ENCODE measurements around the gene ASPHD2.

The ASPHD2 gene

GRCh38 chr22:26479792-26480610, 50.9 kb downstream of the ASPHD2 start:
- TF ChIP-seq, protein P1, sequence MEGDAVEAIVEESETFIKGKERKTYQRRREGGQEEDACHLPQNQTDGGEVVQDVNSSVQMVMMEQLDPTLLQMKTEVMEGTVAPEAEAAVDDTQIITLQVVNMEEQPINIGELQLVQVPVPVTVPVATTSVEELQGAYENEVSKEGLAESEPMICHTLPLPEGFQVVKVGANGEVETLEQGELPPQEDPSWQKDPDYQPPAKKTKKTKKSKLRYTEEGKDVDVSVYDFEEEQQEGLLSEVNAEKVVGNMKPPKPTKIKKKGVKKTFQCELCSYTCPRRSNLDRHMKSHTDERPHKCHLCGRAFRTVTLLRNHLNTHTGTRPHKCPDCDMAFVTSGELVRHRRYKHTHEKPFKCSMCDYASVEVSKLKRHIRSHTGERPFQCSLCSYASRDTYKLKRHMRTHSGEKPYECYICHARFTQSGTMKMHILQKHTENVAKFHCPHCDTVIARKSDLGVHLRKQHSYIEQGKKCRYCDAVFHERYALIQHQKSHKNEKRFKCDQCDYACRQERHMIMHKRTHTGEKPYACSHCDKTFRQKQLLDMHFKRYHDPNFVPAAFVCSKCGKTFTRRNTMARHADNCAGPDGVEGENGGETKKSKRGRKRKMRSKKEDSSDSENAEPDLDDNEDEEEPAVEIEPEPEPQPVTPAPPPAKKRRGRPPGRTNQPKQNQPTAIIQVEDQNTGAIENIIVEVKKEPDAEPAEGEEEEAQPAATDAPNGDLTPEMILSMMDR (IDR thresholded peaks at IDR 0.05; ENCODE audit: borderline replicate concordance, control extremely low read depth, extremely low read depth, insufficient read depth, missing control alignments): no peak
- in situ Hi-C loops (cut with MboI; ENCODE audit: low sequenced_read_pairs, unreplicated experiment): no loop called here
- no peak for DNase-seq (ENCODE audit: low spot score)

DNA sequence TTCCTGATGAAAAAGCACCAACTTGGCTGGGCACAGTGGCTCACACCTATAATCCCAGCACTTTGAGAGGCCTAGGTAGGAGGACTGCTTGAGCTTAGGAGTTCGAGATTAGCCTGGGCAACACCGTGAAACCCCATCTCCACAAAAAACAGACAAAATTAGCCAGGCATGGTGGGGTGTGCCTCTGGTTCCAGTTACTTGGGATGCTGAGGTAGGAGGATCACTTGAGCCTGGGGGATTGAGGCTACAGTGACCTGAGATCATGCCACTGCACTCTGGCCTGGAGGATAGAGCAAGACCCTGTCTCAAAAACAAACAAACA, 51.5 kb downstream of the ASPHD2 start:
- TF ChIP-seq, protein P1 (IDR thresholded peaks at IDR 0.05; ENCODE audit: borderline replicate concordance, control extremely low read depth, extremely low read depth, insufficient read depth, missing control alignments): no peak
- DNase-seq (ENCODE audit: low spot score): no peak
- in situ Hi-C loops (cut with MboI; ENCODE audit: low sequenced_read_pairs, unreplicated experiment): no loop called here

DNA sequence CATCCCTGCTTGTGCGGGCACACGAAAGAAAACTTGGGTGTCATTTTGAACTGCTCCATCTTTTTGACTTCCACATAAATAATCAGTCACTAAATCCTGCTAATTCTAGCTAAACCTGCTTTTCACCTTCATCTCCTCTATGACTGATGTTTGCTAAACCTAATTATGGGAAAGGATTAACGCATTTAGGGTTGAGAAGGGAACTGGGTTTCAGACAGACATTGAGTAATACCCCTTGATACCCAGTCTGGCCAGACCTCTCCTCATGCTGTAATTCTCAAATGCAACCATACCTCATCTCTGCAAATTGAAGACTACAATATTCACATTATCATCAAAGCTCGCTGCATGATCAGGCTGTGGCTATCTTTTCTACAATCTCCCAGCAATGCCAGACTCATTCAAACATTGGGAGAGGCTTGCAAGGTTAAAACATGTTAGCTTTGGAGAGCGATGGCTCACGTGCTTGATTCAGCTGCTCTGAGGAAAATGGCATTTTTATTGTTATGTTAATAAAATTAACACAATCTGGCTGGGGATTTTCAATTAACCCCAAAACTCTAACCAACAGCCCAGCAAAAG, 52.1 kb downstream of the ASPHD2 start:
- TF ChIP-seq, protein P1 (IDR thresholded peaks at IDR 0.05; ENCODE audit: borderline replicate concordance, control extremely low read depth, extremely low read depth, insufficient read depth, missing control alignments): no peak
- no peak for DNase-seq (ENCODE audit: low spot score)
- in situ Hi-C loops (cut with MboI; ENCODE audit: low sequenced_read_pairs, unreplicated experiment): no loop called here

GRCh38 chr22:26481694-26482093, 52.6 kb downstream of the ASPHD2 start:
- in situ Hi-C loops (cut with MboI; ENCODE audit: low sequenced_read_pairs, unreplicated experiment): no loop called here
- DNase-seq (ENCODE audit: low spot score): no peak
- TF ChIP-seq, protein P1 (IDR thresholded peaks at IDR 0.05; ENCODE audit: borderline replicate concordance, control extremely low read depth, extremely low read depth, insufficient read depth, missing control alignments): no peak

DNA sequence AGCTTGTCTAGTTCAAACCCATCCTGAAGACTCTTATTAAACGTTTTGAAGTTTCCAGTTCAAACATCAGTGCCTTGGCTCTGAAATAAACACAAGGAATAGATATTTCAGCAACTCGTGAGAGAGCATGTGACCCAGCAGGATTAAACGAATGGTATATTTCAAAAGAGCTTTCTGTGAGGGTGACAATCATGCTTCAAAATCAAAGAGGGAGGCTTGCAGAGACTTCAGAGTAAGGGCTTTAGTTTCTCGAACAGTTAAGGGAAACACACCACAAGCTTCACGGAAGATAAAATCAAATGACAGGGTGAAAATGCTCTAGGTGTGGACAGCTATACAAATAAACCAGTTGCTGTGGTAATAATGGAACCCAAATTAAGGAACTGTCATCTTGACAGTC, 53.1 kb downstream of the ASPHD2 start:
- in situ Hi-C loops (cut with MboI; ENCODE audit: low sequenced_read_pairs, unreplicated experiment): no loop called here
- DNase-seq (ENCODE audit: low spot score): no peak
- TF ChIP-seq, protein P1 (IDR thresholded peaks at IDR 0.05; ENCODE audit: borderline replicate concordance, control extremely low read depth, extremely low read depth, insufficient read depth, missing control alignments): no peak

DNA sequence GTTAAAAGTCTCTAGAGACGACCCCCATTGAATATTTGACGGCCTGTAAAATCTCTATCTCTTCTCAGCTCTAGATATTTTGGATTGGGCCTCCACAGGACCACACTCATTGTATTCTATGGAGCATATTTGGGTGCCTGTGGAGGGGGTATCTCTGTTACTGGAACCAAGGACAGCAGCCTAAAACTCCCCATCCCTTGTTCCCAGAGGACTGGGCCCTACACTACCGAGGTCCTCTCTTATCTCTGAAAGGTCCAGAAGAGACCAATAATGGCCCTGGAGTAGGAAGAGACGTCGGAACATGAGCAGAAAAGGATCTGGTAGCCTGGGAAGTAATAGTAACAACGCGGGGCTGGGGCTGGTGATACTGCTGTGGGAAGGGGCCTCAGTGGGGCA, 54.0 kb downstream of the ASPHD2 start:
- TF ChIP-seq, protein P1 (IDR thresholded peaks at IDR 0.05; ENCODE audit: borderline replicate concordance, control extremely low read depth, extremely low read depth, insufficient read depth, missing control alignments): no peak
- in situ Hi-C loops (cut with MboI; ENCODE audit: low sequenced_read_pairs, unreplicated experiment): no loop called here
- DNase-seq (ENCODE audit: low spot score): no peak
